ENCODE measurements around the gene SEPTIN11. TPM values are rescaled to one million over a fixed set of nuclear protein-coding genes. Genes with fewer than 3 reads are reported as not detected.

The SEPTIN11 gene
- total RNA-seq, 1 experiment from 2014 or later = 77.3 TPM

DNA sequence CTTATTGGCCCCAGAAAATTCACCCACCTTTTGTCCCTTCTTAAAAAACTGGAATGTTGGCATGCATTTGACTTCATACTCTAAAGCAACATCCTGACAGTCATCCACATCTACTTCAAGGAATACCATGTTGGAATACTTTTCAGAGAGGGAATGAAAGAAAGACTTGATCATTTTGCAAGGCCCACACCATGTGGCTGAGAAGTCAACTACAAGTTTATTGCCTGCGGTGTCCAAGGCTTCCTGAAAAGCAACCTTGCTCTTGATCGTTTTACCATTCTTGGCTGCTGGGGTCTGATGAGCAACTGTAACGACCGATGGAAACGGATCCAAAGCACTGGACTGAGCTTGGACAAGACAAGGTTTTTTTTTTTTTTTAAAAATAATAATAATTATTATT is 9.3 kb downstream of the SEPTIN11 start:
- Histone ChIP-seq H4K20me1 (ENCODE audit: control insufficient read depth, insufficient read depth, insufficient read length) (no peaks in the 10 kb centered on the region), H2BK120ac (ENCODE audit: low read depth, low read length, poor library complexity, severe bottlenecking) (peak overlapping the region; percentile 48), H2BK15ac (ENCODE audit: low read depth, low read length) (no peak overlapping the region), H4K8ac (replicated peaks; ENCODE audit: insufficient read length, low read depth, low read length) (no peak overlapping the region), H3K4ac (ENCODE audit: low read depth, low read length) (no peak overlapping the region), H3T11ph (ENCODE audit: low read length) (no peak overlapping the region), H3K79me1 (ENCODE audit: insufficient read depth, low read depth, low read length, poor library complexity, severe bottlenecking) (peaks cover 8% of the 10 kb centered on the region), H2AK5ac (ENCODE audit: insufficient read length, low read length) (no peak overlapping the region), H3K27me3 (ENCODE audit: insufficient read depth, low read length) (no peaks in the 10 kb centered on the region), H3K27ac (ENCODE audit: insufficient read length, low read depth, low read length) (no peak overlapping the region), H3K9ac (ENCODE audit: extremely low read depth, insufficient read length, low read length) (no peak overlapping the region), H3K23me2 (ENCODE audit: insufficient read length, low read depth, low read length, poor library complexity, severe bottlenecking) (no peaks in the 10 kb centered on the region), H3K18ac (ENCODE audit: insufficient read length, low read depth, low read length) (no peak overlapping the region), H4K91ac (ENCODE audit: insufficient read length, low read depth, low read length) (no peak overlapping the region), H3K4me2 (ENCODE audit: insufficient read depth, insufficient read length, low read length) (no peak overlapping the region), H3K14ac (ENCODE audit: insufficient read depth, low read length) (no peak overlapping the region), H2BK20ac (ENCODE audit: low read depth, low read length, poor library complexity, severe bottlenecking) (no peak overlapping the region), H2BK12ac (ENCODE audit: insufficient read length, low read depth, low read length) (no peak overlapping the region), H3K23ac (ENCODE audit: insufficient read length, low read depth, low read length) (no peak overlapping the region), H3K4me1 (ENCODE audit: insufficient read depth, low read length) (peaks cover 7% of the 10 kb centered on the region; the same call in 1 of the 2 replicates), H3K9me3 (ENCODE audit: control insufficient read depth, low read depth, low read length) (no peaks in the 10 kb centered on the region), H3K79me2 (ENCODE audit: insufficient read depth, low read length) (peaks cover 22% of the 10 kb centered on the region; the same call in 1 of the 2 replicates), H2BK5ac (ENCODE audit: insufficient read length, low read length) (no peak overlapping the region), H4K5ac (ENCODE audit: insufficient read length, low read depth, low read length) (no peak overlapping the region), H3K56ac (ENCODE audit: insufficient read length, low read depth, low read length) (no peak overlapping the region), H2AFZ (ENCODE audit: low read length) (no peak overlapping the region)
- no peak overlapping the region; a peak in 1 of 7 replicates for H3K27ac Mint-ChIP-seq
- peaks cover 20 to 22% of the 10 kb centered on the region in 2 experiments for H3K4me1 Mint-ChIP-seq
- no peaks in the 10 kb centered on the region for H3K27me3 Mint-ChIP-seq (ENCODE audit: low read depth)
- no CpG with 5 or more reads among the region's 5 CpGs for WGBS (ENCODE audit: extremely low coverage, insufficient read length, low lambda C conversion rate)
- TF ChIP-seq, protein P1, sequence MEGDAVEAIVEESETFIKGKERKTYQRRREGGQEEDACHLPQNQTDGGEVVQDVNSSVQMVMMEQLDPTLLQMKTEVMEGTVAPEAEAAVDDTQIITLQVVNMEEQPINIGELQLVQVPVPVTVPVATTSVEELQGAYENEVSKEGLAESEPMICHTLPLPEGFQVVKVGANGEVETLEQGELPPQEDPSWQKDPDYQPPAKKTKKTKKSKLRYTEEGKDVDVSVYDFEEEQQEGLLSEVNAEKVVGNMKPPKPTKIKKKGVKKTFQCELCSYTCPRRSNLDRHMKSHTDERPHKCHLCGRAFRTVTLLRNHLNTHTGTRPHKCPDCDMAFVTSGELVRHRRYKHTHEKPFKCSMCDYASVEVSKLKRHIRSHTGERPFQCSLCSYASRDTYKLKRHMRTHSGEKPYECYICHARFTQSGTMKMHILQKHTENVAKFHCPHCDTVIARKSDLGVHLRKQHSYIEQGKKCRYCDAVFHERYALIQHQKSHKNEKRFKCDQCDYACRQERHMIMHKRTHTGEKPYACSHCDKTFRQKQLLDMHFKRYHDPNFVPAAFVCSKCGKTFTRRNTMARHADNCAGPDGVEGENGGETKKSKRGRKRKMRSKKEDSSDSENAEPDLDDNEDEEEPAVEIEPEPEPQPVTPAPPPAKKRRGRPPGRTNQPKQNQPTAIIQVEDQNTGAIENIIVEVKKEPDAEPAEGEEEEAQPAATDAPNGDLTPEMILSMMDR (conservative IDR thresholded peaks at IDR 0.05) = no peak
- DNase-seq = no peak
- no peaks in the 10 kb centered on the region for H3K9me3 Mint-ChIP-seq
- no peaks in the 10 kb centered on the region; a peak in 2 of 7 replicates for H3K36me3 Mint-ChIP-seq (ENCODE audit: insufficient read depth in 1 of 3, low read depth in 3 of 3)
- H3K4me3 Mint-ChIP-seq = no peak overlapping the region

Data from H9 (cell line).